ENCODE measurements around the gene SPAG4.

- no peak for TF ChIP-seq CTCF (IDR thresholded peaks at IDR 0.05)
- no peak for TF ChIP-seq POLR2A (IDR thresholded peaks at IDR 0.05)
- TF ChIP-seq POLR2AphosphoS5 (IDR thresholded peaks at IDR 0.05) = no peak
Measured at GRCh38 chr20:35627121-35627520, 11.5 kb downstream of the SPAG4 start.
